WI38 (cell line): ENCODE results near the gene EHBP1.

Experiments used
- H3K4me3 ChIP-seq: 2 replicates; pipeline ENCODE4 v1.5.1; 2011; ENCODE audit warnings: low read depth, mild to moderate bottlenecking, control low read depth, low read length
- CTCF ChIP-seq: IDR thresholded peaks from 2 replicates; pipeline ENCODE4 v1.5.1; 2012; ENCODE audit warnings: low read depth, mild to moderate bottlenecking, control low read depth, low read length

EHBP1 gene

GRCh38 chr2:62803961-62804360 lies 98.4 kb downstream of the EHBP1 start:
- TF ChIP-seq CTCF: no peak
- no peak overlapping the region for H3K4me3 ChIP-seq

DNA sequence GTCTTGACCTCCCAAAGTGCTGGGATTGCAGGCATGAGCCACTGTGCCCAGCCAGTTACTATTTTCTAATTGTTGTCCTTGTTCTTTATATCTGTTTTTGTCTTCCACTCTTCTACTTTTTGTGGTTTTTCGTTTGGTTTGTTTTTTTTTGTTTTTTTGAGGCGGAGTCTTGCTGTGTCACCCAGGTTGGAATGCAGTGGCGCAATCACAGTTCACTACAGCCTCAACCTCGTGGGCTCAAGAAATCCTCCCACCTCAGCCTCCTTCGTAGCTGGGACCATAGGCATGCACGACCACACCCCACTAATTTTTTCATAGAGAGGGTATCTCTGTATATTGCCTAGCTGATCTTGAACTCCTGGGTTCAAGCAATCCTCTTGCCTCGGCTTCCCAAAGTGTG lies 100.7 kb downstream of the EHBP1 start:
- H3K4me3 ChIP-seq: no peak overlapping the region
- no peak for TF ChIP-seq CTCF

GRCh38 chr2:62808554-62808953 lies 103.0 kb downstream of the EHBP1 start:
- no peak for TF ChIP-seq CTCF
- no peak overlapping the region for H3K4me3 ChIP-seq

DNA sequence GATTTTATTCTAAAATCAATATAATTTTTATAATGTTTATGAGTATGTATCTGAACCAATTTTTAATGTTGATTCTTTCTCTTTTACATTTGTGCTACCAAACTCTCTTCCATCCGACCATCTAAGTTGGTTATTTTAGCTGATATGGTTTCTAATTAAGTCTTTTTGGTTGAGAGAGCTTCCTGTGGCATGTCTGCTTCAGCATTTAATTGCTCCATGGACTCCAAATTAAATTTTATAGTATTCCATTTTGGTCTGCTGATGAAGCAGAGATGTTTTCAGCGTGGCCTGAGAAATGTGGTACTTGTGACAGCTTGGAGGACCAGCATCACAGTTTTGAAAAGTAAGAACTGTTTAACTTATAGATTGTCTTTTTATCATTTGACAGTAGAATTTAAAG lies 105.6 kb downstream of the EHBP1 start:
- no peak for TF ChIP-seq CTCF
- no peak overlapping the region for H3K4me3 ChIP-seq

GRCh38 chr2:62811972-62812371 lies 106.5 kb downstream of the EHBP1 start:
- TF ChIP-seq CTCF: no peak

DNA sequence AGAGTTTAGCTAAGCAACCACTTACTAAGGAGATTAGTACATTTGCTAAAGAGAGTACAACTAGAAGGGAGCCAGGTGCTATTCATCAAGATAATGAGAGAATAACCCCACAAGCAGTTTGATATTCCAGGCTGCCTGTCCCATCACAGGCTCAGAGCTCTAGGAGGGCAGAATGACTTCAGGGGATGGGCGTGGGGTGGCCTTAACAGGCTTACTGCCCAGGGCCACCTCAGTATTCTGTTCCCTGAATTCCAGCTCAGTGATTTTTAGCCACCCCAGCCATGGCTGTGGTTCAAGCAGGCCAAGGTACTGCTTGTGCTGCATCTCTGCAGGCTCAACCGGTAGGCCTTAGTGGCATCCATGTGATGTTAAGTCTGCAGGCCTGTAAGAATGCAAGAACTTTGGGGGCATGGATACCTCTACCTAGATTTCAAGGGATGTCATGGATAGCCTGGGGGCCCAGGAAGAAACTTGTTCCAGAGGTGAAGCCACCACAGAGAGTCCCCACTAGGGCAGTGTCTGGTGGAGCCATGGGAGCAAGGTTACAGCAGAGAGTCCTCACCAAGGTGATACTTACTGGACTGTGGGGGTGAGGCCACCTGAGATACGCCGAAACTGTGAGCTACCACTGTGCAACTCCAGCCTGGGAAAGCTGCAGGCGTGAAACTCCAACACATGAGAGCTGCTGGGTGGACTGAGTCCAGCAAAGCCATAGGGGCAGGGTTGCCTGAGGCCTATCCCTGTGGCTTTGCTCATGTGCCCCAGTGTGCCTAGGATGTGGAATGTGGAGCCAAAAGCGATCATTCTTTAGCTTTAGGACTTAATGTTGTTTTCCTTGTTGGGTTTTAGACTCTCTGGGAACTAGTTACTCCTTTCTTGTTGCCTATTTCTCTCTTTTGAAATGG lies 107.7 kb downstream of the EHBP1 start:
- no peak overlapping the region for H3K4me3 ChIP-seq
- no peak for TF ChIP-seq CTCF

More at GRCh38 chr2:62811972-62812371, 106.5 kb downstream of the EHBP1 start:
- H3K4me3 ChIP-seq: no peak overlapping the region

- no peak for TF ChIP-seq CTCF
- H3K4me3 ChIP-seq: no peak overlapping the region
These were observed 108.6 kb downstream of the EHBP1 start for GRCh38 chr2:62814123-62814522.
